GM18517 (cell line): ENCODE results near the gene CCDC15.
A peak's percentile ranks its signal among the peaks of the same experiment; 100 is the strongest.
"Not testable (repeated sequence)": the region's sequence is repeated elsewhere in the genome, so short reads cannot be mapped to it uniquely, and the experiment has no call there.

Experiments
- ATAC-seq: cut with Tn5 transposase; IDR thresholded peaks from one replicate; pipeline ENCODE4 v1.9.1; 2021; ENCODE audit warnings: mild to moderate bottlenecking, moderate library complexity; ENCODE audit not compliant: unreplicated experiment

The CCDC15 gene

GRCh38 chr11:124938970-124939369 lies 15.0 kb upstream of the CCDC15 start:
- no peak for ATAC-seq

DNA sequence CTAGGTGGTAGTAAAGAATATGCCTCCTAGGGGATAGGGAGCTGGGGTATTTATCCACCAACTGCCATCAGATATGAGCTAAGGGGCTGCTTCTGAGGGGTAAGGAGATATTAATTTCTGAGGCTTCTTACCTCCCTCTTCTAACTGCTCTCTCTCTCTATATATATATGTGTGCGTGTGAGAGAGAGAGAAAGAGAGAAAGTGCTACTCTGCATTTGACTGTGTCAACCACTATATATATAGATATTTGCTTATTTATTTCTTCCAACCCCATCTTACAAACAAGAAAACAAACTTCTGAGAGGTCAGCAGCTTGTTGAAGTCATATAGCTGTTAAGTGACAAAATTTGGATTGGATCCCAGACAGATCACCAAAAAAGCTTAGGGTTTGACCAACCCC lies 12.3 kb upstream of the CCDC15 start:
- no peak for ATAC-seq

DNA sequence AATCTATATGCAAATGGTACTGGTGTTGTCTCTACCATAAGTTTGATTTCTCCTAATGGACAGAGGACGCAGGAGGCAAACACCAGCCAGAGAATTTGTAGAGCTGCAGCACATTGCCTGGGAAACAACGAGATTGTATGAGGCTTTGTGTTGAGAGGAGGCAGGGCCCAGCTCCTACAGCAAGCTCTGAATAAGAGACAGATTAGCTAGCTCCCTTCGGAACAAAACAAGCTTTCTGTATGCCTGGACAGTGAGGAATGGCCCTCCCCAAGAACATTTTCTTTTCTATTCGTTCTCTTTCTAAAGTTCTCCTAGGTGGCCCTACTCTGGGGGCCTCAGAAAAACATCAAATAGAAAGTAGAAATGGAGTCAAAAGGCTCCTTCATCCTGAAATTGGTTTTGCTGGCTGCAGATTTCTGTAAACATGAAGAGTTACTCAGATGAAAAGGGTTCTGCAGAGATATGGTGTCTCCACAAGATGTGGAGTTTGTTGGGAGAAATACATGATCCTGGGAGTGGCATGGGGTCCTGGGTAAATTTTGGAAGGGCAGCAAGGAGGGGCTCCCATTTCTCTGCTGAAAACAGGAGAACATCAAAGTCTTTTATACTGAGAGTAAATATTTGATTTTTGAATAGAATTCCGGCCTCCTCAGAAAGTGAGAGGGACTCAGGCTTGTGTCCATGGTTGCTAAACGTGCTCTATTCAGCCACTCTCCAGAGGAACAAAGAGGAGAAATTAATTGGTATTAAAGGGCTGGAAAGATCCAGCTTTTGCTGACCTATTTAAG lies 11.3 kb upstream of the CCDC15 start:
- no peak for ATAC-seq

- no peak for ATAC-seq
Observed at GRCh38 chr11:124943254-124943616, 10.8 kb upstream of the CCDC15 start.

DNA sequence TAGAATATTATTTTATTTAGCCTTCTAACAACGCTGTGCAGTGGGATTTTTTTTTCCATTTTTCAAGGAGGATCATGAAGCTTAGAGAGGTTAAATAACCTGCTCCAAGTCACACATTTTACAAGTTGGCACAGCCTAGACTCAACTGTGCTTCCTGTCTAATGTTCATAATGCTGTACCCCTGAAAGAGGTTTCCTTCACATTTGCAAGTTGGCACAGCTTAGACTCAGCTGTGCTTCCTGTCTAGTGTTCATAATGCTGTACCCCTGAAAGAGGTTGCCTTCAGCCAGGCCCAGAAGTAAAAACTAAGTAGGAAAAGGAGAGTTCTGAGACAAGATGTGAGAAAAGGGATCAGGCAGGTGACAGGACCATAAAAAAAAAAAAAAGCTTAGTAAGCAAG lies 10.3 kb upstream of the CCDC15 start:
- ATAC-seq, result no peak

GRCh38 chr11:124944565-124944964 lies 9.4 kb upstream of the CCDC15 start:
- ATAC-seq, result no peak

- ATAC-seq, result no peak
Observed at GRCh38 chr11:124945826-124946225, 8.2 kb upstream of the CCDC15 start.

DNA sequence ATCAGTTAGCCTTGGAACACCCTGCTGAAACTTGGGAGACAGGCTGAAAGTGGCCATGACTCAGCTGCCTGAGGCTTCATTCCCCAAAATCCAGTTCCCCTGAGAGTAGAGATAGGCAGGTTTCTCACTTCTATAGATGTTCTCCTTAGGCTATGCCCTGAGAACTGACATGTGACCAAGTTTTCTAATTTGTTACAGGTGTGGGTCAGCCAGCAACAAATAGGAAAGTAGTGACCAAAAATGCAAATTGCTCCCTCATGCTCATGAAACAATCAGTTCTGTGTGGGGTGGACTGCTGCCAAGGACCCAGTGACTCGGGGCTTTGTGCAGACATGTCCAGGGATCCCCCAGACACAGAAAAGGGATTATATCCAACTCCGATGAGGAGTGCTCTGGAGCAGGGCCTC lies 7.3 kb upstream of the CCDC15 start:
- ATAC-seq, result no peak

DNA sequence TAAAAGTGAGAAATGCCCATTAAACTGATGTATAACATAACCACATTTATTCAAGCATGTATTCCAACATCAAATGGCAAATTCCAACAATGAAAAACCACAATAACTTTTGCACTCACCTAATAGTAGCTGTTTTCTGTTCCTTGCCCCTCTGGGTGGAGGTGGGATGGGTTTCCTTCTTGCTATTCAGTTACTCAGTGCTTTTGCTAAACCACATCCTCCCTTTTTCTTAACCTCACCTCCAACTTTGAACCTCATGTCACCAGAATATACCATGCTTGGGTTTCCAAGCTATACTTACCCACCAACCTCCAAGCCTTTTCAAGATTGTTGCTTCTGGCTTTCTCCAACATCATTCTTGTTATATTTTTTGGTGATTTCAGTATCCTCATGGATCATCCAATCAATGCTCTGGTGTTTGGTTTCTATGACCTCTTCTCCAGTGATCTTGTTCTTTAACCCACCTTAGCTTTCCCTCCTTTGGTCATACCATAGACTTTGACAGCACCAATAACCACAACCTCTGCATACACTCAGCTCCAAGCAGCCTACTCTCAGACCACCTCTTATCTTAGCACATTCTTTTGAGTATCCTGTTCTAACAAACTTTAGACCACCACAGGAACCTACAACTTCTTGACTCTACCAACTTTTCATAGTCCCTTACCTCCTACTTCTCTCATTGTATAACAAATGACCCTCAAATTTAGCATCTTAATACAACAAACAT lies 3.2 kb upstream of the CCDC15 start:
- ATAC-seq, result no peak

GRCh38 chr11:124951341-124951740 lies 2.7 kb upstream of the CCDC15 start:
- ATAC-seq, result no peak

DNA sequence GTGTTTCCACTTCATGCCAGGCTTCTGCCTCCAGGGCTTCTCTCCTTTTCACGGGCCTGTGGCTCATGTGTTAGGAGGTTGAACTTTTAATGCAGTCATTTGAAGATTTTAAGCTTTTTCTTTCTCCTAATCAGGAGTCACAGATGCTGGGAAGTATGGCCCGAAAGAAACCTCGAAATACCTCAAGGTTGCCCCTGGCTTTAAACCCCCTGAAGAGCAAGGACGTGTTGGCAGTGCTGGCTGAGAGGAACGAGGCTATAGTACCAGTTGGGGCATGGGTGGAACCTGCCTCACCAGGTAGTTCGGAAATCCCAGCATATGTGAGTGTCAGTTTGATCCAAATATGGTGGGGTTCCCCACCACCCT lies 571 bp downstream of the CCDC15 start:
- no peak for ATAC-seq

GRCh38 chr11:124955035-124955434 lies 1.0 kb downstream of the CCDC15 start:
- ATAC-seq, result no peak

GRCh38 chr11:124961972-124962609 lies 8.1 kb downstream of the CCDC15 start:
- peak; percentile 95 for ATAC-seq

- not testable (repeated sequence) for ATAC-seq
Observed at GRCh38 chr11:124968197-124968596, 14.2 kb downstream of the CCDC15 start.

- no peak for ATAC-seq
Observed at GRCh38 chr11:124970925-124971324, 16.9 kb downstream of the CCDC15 start.

DNA sequence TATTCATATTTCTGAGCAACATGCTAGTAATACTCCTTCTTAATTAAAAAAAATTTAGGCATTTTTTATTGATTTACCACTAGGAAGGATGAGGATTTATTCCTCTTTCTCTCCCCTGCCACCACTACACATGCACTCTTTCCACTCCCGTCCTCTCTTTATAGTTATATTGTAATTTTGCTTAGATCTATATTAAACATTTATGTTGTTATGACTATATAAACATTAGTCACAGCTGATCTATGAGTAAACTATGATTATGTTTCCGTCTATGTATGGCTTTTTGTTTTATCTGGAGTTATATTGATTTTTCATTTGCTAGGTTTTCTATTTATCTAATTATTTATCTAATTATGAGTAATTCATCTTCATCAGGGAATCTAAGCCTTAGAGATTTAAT lies 17.8 kb downstream of the CCDC15 start:
- ATAC-seq, result no peak

- ATAC-seq, result no peak
Observed at GRCh38 chr11:124976531-124976930, 22.5 kb downstream of the CCDC15 start.

GRCh38 chr11:124977006-124977405 lies 23.0 kb downstream of the CCDC15 start:
- no peak for ATAC-seq

GRCh38 chr11:124978316-124978715 lies 24.3 kb downstream of the CCDC15 start:
- ATAC-seq, result no peak

GRCh38 chr11:124982043-124982442 lies 28.0 kb downstream of the CCDC15 start:
- ATAC-seq, result no peak

GRCh38 chr11:124983674-124984511 lies 29.9 kb downstream of the CCDC15 start:
- no peak for ATAC-seq
